Epithelial cell of prostate (primary cell): ENCODE results near the gene PHF5A.

Experiments
- DNase-seq: peaks from one replicate; pipeline ENCODE4 v3.0.0-alpha.2; 2011; ENCODE audit warnings: low read depth, low spot score
- H3K27ac ChIP-seq: fragments of 450-650 bp; 2 replicates; pipeline ENCODE4 v1.5.1; 2017; ENCODE audit warnings: mild to moderate bottlenecking

The PHF5A gene, protein sequence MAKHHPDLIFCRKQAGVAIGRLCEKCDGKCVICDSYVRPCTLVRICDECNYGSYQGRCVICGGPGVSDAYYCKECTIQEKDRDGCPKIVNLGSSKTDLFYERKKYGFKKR

DNA sequence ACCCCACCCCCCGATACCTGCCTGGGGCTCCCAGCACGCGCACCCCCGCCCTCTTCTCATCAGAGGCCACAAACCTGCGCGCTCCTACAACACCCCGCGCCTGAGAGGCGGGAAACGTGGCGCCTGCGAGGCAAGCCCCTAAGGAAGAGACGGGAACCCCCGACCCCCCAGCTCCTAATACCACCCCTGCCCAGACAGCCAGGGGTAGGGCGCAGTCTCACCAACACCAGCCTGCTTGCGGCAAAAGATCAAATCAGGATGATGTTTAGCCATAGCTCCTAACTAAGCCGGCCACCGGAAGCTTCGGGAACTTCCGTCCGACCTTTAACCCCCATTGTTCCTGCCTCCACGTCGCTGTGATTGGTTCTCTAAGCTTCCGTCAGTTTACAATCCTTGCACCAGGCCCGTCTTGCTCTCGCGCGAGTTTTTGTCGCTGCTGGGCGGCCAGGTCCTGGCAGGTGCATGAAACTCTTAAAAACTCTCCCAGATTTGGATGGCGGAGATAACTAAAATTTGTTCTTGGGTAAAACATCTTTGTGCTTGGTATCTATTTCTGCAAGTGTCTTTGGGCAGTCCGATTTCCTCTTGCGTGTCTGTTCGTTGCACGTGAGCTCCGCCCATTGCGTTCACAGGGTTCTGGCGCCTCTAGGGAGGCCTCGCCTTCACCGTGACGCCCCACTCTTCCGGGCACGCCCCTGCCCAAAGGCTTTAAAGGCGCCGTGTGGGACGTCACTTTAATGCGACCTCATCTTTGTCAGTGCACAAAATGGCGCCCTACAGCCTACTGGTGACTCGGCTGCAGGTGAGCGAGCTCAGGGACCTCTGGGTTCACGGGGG is at the start of gene PHF5A, which contains the start of gene ACO2:
Gene PHF5A (minus strand): TSS at position 312 of the 837 bp plus-strand sequence. CDS start 39 bp downstream, at position 273.
Gene ACO2 (plus strand): TSS at position 737 of the 837 bp plus-strand sequence. CDS start 30 bp downstream, at position 767.
- peak within 1 kb of the TSS; percentile 80 for H3K27ac ChIP-seq

DNA sequence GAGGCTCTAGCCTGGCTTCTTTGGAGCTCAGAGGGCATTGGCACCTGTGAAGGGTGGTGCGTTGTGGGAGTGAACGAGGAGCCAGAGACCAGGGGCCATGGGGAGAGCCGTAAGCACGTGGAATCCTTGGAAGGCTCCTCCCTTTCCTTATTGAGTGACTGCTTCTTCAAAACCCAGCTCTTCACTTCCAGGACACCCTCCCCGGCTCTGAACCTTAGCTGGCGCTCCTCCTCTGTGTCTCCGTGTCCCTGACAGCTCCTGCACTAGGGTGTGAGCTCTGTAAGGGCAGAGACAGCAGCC is 49.5 kb upstream of the PHF5A start:
- DNase-seq: no peak
- peak overlapping the region; percentile 70 for H3K27ac ChIP-seq

More for the DNA sequence above, at the start of gene PHF5A, which contains the start of gene ACO2:
- DNase-seq: peak; percentile 94

DNA sequence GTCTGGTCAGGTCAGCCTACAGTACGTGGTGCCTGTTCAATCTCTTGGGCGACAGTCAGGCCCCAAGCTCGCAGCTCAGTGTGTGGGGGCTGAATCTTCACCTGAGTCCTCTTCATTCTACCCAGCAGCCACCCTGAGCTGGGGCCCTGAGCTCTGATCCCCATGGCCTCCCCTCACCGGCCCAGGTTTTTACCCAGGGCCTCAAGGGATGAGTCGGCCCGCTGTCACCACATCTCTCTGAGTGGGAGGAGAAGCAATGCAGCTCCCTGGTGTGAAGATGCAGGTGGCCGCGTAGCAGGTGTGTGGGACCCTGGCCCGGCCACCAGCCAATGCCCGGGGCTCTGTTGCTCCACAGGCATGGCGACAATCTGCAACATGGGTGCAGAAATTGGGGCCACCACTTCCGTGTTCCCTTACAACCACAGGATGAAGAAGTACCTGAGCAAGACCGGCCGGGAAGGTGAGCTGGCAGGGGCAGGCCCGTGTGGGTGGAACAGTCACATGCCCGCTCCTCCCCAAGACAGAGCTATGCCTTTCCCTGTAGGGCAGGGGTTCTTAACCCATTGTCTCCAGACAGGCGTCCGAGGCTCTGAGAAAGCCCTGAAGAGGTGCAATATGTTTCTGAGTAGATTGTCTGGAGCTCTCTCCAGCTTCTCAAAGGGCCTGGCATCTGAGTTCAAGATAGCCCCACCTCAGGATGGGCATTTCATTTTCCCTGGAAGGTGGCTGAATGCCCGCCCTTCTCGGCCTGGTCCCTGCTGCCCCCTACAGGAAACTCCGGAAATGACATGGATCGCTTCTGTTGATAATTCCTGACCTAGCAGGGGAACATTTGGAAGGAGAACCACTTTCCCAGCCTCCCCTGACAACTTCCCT is 48.9 kb upstream of the PHF5A start:
- H3K27ac ChIP-seq: peak overlapping the region; percentile 70
- peak; percentile 33 for DNase-seq

DNA sequence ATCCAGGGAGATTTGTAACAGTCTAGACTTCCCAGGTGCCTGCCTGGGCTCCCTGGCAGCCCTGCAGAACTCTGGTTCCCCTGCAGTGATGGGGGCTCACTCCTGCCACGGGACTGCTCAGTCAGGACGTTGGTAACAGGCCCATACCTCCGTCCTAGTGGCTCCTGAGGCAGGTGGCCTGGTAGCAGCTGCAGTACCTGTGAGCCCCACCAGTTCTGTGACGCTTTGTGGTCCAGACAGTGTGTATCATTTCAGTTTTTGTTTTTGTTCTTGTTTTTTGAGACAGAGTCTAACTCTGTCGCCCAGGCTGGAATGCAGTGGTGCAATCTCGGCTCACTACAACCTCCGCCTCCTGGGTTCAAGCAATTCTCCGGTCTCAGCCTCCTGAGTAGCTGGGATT is 48.0 kb upstream of the PHF5A start:
- H3K27ac ChIP-seq: peak overlapping the region; percentile 70
- DNase-seq: no peak

DNA sequence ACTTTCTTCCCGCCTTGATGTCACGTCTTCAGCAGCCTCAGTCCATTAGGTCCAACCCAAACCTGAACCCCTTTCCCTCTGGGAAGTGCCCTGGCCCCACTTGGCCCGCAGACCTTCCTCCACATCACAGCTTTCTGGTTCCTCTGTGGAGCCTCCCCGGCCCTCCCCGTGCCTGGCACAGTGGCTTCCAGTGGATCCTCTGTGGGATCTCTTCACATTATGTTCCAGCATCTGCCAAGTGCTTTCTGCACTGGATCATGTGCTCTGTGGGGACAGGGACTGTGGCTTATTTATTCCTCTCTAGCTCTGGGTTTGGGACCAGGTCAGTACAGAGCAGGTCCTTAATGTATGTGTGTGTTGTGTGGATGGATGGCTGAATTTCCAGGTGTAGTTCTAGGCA is 44.9 kb upstream of the PHF5A start:
- no peak for DNase-seq
- no peak overlapping the region for H3K27ac ChIP-seq

DNA sequence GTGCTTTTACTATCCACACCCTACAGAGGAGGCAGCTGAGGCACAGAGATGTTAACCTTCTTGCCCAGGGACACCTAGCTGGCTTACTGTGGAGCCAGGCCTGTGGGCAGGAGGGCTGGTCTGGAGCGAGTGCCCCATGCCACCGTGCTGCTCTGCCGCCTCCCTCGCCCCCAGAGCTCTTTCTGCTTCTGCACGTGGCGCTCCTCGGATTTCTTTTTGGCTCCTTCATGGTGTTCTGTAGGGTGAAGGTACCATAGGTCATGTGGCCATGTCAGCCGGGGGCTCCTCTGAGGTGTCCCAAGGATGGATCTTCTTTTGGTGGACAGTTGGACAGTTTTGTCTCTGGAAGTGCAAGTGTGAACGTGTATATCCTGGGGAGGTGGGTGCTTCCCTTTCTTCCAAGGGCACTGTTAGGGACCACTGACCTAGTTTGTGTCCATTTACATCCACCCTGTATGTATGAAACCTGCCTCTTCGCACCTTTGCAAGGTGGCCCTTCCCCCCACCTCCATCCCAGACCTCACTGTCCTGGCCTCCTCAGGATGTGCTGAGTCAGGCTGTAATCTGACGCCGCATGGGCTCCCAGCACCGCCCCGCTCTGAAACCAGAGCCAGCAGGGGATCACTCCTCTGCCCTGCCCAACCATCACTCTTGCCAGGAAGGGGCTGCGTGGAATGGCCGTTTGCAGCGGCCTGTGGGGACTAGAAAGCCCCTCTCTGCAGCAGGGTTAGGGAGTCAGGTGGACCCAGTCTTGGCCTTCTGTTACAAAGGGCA is 44.1 kb upstream of the PHF5A start:
- H3K27ac ChIP-seq: no peak overlapping the region
- DNase-seq: no peak

DNA sequence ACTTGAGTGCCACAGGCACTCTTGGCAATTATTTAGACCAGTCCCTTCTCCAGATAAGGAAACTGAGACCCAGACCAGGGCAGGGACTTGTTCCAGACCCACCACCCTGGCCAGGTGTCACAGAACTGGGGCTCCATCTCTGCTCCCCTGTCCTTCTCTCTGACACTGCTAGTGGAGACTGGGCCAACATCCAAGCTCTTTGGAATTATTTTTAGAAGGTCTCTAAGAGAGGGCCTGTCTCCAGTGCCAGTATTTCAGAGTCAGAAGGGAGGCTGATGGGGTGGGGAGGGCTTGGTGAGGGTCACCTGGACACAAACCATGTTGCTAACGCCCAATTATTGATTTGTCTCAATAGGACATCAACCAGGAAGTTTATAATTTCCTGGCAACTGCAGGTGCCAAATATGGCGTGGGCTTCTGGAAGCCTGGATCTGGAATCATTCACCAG is 43.1 kb upstream of the PHF5A start:
- H3K27ac ChIP-seq: no peak overlapping the region
- DNase-seq: no peak

DNA sequence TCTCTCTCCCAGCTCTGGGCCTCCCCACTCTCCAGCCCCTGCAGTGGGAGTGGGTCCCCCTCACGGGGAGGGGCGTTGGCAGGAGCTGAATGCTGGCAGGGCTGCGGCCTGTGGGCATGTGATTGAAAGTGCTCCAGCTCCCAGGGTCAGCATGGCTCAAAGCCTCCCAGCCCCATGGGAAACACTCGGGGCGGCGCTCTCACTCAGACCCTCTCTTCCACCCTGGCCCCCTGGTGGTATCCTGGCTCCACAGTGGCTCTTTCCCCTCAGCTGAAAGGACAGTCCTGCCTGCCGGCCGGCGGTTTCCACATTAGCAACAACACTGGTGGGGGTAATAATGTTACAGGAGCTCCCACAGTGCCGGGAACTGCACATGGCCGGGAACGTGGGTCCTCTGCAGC is 40.3 kb upstream of the PHF5A start:
- no peak overlapping the region for H3K27ac ChIP-seq
- no peak for DNase-seq

DNA sequence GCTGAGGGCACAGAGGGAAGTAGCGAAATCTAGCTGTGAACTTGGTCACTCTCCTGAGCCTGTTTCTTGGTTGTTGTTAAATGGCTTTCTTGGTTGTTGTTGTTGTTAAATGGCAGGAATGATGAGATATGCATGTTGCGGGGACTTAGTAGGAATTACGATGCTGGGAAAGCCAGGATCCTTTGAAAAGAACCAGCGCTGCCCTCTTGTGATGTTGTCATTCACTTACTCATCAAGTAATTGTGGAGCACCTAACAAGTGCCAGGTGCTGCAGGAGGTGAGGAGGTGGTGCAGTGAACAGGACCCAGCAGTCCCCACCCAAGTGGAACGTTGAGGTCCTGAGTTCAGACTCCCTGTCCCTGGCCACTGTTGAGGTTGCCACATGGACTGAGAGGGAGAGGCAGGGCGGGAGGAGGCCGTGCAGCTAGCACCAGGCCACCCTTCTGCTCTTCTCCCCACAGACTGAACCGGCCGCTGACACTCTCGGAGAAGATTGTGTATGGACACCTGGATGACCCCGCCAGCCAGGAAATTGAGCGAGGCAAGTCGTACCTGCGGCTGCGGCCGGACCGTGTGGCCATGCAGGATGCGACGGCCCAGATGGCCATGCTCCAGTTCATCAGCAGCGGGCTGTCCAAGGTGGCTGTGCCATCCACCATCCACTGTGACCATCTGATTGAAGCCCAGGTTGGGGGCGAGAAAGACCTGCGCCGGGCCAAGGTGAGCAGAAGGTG is 39.0 kb upstream of the PHF5A start:
- no peak for DNase-seq
- H3K27ac ChIP-seq: no peak overlapping the region

DNA sequence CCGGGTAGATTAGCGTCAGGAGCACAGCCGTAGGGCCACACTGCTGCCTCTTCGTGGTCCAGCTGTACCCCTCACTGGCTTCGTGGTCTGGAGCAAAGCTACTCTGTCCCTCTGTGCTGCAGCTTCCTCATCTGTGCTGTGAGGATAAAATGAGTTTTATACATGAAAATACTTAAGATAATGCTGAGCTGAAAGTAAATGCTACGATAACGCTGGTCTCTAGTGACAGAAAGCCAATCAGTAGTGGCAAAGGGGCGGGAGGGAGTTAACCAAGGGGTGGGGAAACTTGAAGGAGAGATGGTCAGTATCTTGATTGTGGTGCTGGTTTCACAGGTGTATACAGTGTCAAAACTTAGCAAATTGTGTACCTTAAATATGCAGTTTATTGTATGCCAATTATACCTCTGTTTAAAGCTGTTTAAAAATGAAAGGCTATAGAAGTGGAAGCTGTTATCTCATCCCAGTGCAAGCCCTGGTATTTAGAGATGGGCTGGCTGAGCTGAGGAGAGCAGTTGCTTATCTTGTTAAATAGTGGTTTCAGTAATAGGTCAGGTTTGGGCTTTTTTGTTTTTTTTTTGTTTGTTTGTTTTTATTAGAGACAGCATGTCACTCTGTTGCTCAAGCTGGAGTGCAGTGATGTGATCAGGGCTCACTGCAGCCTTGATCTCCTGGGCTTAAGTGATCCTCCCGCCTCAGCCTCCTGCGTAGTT is 37.2 kb upstream of the PHF5A start:
- no peak for DNase-seq

DNA sequence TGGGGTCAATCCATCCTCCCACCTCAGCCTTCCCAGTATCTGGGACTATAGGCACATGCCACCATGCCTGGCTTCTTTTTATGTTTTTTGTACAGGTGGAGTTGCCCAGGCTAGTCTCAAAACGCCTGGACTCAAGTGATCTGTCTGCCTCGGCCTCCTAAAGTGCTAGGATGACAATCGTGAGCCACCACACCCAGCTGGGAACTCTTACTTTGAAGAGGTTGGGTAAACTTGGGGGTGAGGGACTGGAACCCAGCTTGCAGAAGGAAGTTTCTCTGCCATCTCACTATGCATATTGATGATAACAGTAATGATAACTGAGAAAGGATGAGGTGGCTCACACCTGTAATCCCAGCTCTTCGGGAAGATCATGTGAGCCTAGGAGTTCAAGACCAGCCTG is 36.3 kb upstream of the PHF5A start:
- no peak for DNase-seq
- no peak overlapping the region for H3K27ac ChIP-seq

More for the DNA sequence above, 37.2 kb upstream of the PHF5A start:
- no peak overlapping the region for H3K27ac ChIP-seq

DNA sequence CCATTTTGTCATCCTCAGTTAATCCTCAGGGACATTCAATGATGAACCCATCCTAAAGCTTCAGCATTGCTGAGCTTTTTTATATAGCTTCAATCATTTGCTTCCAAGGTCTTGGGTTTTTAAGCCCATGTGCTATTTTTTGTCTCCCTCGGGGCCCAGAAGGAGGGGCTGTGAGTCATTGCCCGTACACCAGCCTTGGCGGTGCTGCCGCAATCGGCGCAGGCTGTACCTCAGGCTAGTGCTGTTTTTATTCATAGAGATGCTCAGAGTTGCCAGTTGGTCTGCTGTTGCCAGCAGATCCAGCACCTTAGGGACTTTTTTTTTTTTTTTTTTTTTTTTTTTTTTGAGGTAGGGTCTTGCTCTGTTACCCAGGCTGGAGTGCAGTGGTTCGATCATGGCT is 35.9 kb upstream of the PHF5A start:
- no peak overlapping the region for H3K27ac ChIP-seq
- DNase-seq: no peak

DNA sequence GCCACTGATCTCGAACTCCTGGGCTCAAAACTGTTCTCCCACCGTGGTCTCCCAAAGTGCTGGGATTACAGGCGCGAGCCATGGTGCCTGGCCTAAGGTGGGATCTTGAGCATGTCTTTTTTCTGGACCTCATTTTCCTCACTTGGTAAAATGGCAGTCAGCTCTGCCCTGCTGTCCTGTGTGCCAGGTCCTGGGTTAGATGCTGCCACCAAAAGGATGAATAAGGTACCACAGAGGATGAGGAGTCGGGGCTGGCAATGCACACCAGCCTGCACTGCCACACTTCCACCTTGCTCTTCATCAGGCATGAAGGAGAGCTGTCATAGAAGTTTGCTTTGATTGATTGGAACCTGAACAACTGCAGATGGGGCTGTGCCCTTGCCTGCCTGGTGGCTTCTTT is 32.7 kb upstream of the PHF5A start:
- no peak for DNase-seq
- no peak overlapping the region for H3K27ac ChIP-seq

DNA sequence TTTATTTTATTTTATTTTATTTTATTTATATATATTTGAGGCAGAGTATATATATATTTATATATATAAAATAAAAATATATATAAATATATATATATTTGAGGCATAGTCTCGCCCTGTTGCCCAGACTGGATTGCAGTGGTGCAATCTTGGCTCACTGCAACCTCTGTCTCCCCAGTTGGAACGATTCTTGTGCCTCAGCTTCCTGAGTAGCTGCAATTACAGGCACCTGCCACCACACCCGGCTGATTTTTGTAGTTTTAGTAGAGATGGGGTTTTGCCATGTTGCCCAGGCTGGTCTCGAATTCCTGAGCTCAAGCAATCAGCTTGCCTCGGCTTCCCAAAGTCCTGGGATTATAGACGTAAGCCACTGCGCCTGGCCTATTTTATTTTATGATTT is 31.8 kb upstream of the PHF5A start:
- no peak overlapping the region for H3K27ac ChIP-seq
- DNase-seq: no peak

DNA sequence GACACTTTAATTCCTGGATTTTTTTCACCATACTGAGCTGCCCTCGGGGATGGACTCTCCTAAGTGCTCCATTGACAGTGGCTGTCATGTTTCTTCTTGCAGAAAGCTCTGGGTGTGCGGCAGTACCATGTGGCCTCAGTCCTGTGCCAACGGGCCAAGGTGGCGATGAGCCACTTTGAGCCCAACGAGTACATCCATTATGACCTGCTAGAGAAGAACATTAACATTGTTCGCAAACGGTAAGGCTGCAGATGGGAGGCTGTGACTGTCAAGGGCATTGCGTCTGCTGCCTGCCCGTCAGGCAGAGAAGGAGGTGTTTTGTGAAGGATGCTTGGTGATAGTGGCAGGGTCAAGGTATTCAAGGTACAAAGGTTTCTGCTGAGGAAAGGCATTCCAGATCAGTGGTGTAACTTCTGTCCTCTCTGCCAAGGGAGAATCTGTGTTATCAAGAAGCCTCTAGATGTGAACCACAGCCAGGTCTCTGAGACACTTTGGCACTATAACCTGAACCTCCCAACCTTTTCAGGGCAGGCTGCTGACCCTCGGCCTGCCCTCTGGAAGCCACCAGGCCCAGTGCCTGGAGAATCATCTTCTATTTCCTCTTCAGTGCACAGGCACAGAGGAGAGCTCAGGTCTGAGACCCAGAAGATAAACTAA is 31.3 kb upstream of the PHF5A start:
- no peak overlapping the region for H3K27ac ChIP-seq
- DNase-seq: no peak

DNA sequence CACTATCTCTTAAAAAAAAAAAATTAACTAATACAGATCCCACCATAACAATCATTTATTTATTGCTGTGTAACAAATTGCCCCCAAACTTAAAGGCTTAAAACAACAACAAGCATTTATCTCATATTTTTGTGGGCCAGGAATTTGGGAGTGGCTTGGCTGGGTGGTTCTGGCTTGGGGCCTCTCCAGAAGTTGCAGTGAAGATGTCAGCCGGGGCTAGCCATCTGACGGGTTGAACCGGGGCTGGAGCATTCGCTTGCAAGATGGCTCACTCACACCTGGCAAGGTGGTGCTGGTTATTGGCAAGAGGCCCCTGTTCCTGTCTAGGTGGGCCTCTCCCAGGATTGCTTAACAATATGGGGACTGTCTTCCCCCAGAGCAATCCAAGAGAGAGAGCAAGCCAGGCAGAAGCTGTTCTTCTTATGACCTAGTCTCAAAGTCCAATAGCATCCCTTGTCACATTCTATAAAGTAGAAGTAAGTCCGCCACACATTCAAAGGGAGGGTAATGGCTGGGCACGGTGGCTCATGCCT is 29.9 kb upstream of the PHF5A start:
- H3K27ac ChIP-seq: no peak overlapping the region
- no peak for DNase-seq

DNA sequence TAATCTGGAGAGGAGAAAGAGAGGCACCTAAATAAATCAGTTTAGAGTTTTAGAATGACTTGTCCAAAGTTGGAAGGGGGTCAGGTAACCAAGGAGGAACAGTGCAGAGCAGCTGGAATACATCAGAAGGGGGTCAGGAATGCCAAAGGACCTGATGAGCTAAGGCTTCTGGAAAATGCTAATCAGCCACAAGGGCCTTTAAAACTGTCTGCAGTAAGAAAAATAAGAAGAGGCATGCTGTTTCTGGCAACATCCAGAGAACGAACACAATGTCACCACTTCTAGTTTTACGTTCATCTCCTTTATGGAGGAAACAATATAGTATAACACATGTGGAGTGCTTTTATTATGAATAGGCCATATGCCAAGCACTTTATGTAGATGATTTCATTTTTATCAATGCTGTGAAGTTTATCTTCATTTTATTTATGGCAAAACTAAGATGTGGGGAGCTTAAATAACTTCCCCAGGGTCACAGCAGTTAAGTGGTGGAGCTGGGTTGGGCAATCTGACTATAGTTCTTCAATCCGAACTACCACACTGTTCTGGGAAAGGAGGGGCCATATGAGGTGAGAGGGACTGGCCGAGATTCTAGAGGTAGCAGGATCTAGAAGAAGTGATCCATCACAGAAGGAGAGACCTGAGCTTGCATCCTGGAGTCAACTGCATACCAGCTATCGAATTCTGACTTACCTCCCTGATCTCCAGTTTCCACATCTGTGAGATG is 23.0 kb upstream of the PHF5A start:
- H3K27ac ChIP-seq: no peak overlapping the region
- no peak for DNase-seq
